GM12878 (cell line): Measurements from ENCODE around the gene HOXB1. TPM values are rescaled to one million over a fixed set of nuclear protein-coding genes. Genes with fewer than 3 reads are reported as not detected.

Experiments
- ATAC-seq: fragments of 200-7000 bp; cut with Tn5 transposase; 3 replicates; pipeline ENCODE4 v1.9.1; 2020; ENCODE audit warnings: mild to moderate bottlenecking, moderate library complexity
- BruUV-seq: library from RNA; stranded (reverse); fragments of 400-500 nt; replicated peaks from 2 replicates; lab custom pipeline; 2021; lab: Mats Ljungman, UMichigan
- CTCF ChIA-PET: fragments of 300-600 bp; sonication (Branson Sonifier 250); formaldehyde crosslinking; extraction: SDS; loops from one replicate; lab custom pipeline; 2021; ENCODE audit warnings: inconsistent platforms; lab: Yijun Ruan, JAX
- POLR2A ChIA-PET: fragments of 350-600 bp; formaldehyde crosslinking; extraction: SDS; loops from one replicate; lab custom pipeline; 2021; ENCODE audit warnings: inconsistent platforms; lab: Charles Lee
- RAD21 ChIA-PET: fragments of 300-600 bp; sonication (Branson Sonifier 250); formaldehyde crosslinking; loops from one replicate; lab custom pipeline; 2023; ENCODE audit warnings: antibody characterized with exemption; ENCODE audit not compliant: unreplicated experiment; lab: Charles Lee
- SMC1A ChIA-PET: fragments of 300-600 bp; sonication (Branson Sonifier 250); formaldehyde crosslinking; loops from one replicate; lab custom pipeline; 2023; ENCODE audit not compliant: unreplicated experiment, uncharacterized antibody; lab: Charles Lee
- DNase-seq: peaks from one replicate; pipeline ENCODE4 v3.0.0-alpha.2; 2011; ENCODE audit warnings: low read depth, low spot score
- FAIRE-seq: peaks from 3 replicates; lab custom pipeline; 2011; peaks lifted over from hg19 to GRCh38; lab: Jason Lieb, UNC
- H2AFZ ChIP-seq: 2 replicates; pipeline ENCODE4 v1.6.0; 2011; ENCODE audit warnings: low read depth, low read length, control low read depth; ENCODE audit not compliant: control insufficient read depth
- H3K27ac ChIP-seq: 2 replicates; pipeline ENCODE4 v1.5.1; 2011; ENCODE audit warnings: control low read depth; ENCODE audit not compliant: control insufficient read depth, insufficient read depth
- H3K27me3 ChIP-seq, 2 experiments: replicated peaks in 1 of 2; 2 replicates each; pipeline versions ENCODE4 v1.6.0 to v1.6.1; 2011; ENCODE audit warnings: low read length in 1 of 2; ENCODE audit not compliant: control insufficient read depth in 2 of 2, insufficient read depth in 2 of 2
- H3K36me3 ChIP-seq, 2 experiments: 2 replicates each; pipeline ENCODE4 v1.5.1; 2011; ENCODE audit warnings: low read length in 1 of 2; ENCODE audit not compliant: control insufficient read depth in 2 of 2, insufficient read depth in 2 of 2
- H3K4me1 ChIP-seq: 2 replicates; pipeline ENCODE4 v1.6.1; 2011; ENCODE audit warnings: mild to moderate bottlenecking, low read length, moderate library complexity, mixed read lengths; ENCODE audit not compliant: control insufficient read depth, insufficient read depth
- H3K4me2 ChIP-seq: 2 replicates; pipeline ENCODE4 v1.6.0; 2011; ENCODE audit warnings: control low read depth; ENCODE audit not compliant: control insufficient read depth, insufficient read depth
- H3K4me3 ChIP-seq: fragments of 200-600 bp; sonication (generic); 2 replicates; pipeline ENCODE4 v1.5.1; 2016
- H3K79me2 ChIP-seq: 2 replicates; pipeline ENCODE4 v1.6.0; 2011; ENCODE audit warnings: low read length; ENCODE audit not compliant: control insufficient read depth, insufficient read depth
- H3K9ac ChIP-seq: 2 replicates; pipeline ENCODE4 v1.8.0; 2011; ENCODE audit warnings: low read length, control low read depth, mixed read lengths; ENCODE audit not compliant: control insufficient read depth, insufficient read depth
- H3K9me3 ChIP-seq: replicated peaks from 3 replicates; pipeline ENCODE4 v1.5.1; 2011; ENCODE audit warnings: mild to moderate bottlenecking, low read length; ENCODE audit not compliant: control insufficient read depth, insufficient read depth
- H4K20me1 ChIP-seq: 2 replicates; pipeline ENCODE4 v1.6.0; 2011; ENCODE audit not compliant: control insufficient read depth, insufficient read depth
- E2F8 ChIP-seq: fragments of 450-650 bp; IDR thresholded peaks from 2 replicates; pipeline ENCODE4 v1.6.1; 2018; ENCODE audit warnings: mild to moderate bottlenecking, low read depth, moderate library complexity; ENCODE audit not compliant: partially characterized antibody
- RELA ChIP-seq: fragments of 450-650 bp; IDR thresholded peaks from 2 replicates; pipeline ENCODE4 v1.8.0; 2014; ENCODE audit warnings: borderline replicate concordance; ENCODE audit not compliant: partially characterized antibody
- SKIL ChIP-seq: fragments of 450-650 bp; IDR thresholded peaks from 2 replicates; pipeline ENCODE4 v1.6.1; 2017; ENCODE audit warnings: mild to moderate bottlenecking, low read depth, inconsistent platforms; ENCODE audit not compliant: poor library complexity, severe bottlenecking
- YBX1 ChIP-seq: fragments of 450-650 bp; IDR thresholded peaks from 2 replicates; pipeline ENCODE4 v1.6.1; 2016; ENCODE audit warnings: antibody characterized with exemption
- ZBTB4 ChIP-seq: fragments of 450-650 bp; formaldehyde crosslinking; IDR thresholded peaks from 2 replicates; pipeline ENCODE4 v1.4.0; 2022; ENCODE audit warnings: mild to moderate bottlenecking, moderate library complexity
- WGBS: methylation state at CpG from one replicate; pipeline ENCODE4 v1.1.6; 2016; ENCODE audit warnings: low lambda C conversion rate; ENCODE audit not compliant: insufficient replicate concordance, insufficient coverage; ENCODE audit errors: missing lambda C conversion rate; 5-methylcytosine and 5-hydroxymethylcytosine counted together
- in situ Hi-C: fragments of 300-500 bp; cut with MboI; formaldehyde crosslinking; loops from 9 replicates; pipeline ENCODE4 v1.14.3; 2018; ENCODE audit warnings: mixed read lengths
- intact Hi-C: fragments of 100-400 bp; cut with micrococcal nuclease; formaldehyde crosslinking; loops from one replicate; pipeline ENCODE4 v1.14.2; 2022; ENCODE audit not compliant: unreplicated experiment
- polyA plus RNA-seq, 11 experiments: library from polyadenylated mRNA; depleted of rRNA in 4 of 11; unstranded in 6 of 11; stranded (reverse) in 5 of 11; fragments of >200 nt; fragmentation: Nextera tagmentation in 4 of 11; fragmentation: Illumina TruSeq in 1 of 11; extraction: Ambion mirVana in 4 of 11; extraction: Trizol in 1 of 11; gene quantifications; 1 replicate in 1 of 11; 2 replicates in 10 of 11; pipeline versions ENCODE4 v1.2.1 to v1.2.3, GENCODE V29; 2011 to 2016; ENCODE audit warnings: inconsistent platforms in 2 of 11, missing spikeins in 2 of 11, low read depth in 1 of 11
- total RNA-seq, 4 experiments: library from RNA; depleted of rRNA in 3 of 4; stranded (reverse); fragments of >200 nt in 3 of 4; fragmentation: Illumina TruSeq in 1 of 4; extraction: Trizol in 1 of 4; gene quantifications; 2 replicates each; pipeline versions ENCODE4 v1.2.1 to v1.2.3, GENCODE V29; 2013 to 2021

HOXB1 gene
- total and polyA plus RNA-seq, 10 of the 15 experiments (the other 5 are each of a cell fraction or from before 2014, with no cell fraction given) = not detected

- intact Hi-C loops = loop anchor here (2.0 kb wide), 1 partner anchor 32 kb away; no protein-coding TSS in a partner anchor
- POLR2A ChIA-PET = interaction anchor here (1.5 kb wide), 1 partner anchor 38 kb away, joined by 3 read pairs; no protein-coding TSS in a partner anchor
- SMC1A ChIA-PET = interaction anchor here (0.8 to 2.1 kb wide), 7 partner anchors 10 to 158 kb away, joined by 3 to 9 read pairs (median 6); no protein-coding TSS in a partner anchor
Observed at GRCh38 chr17:48510381-48510760, 20.4 kb downstream of the HOXB1 start.

More at GRCh38 chr17:48510381-48510760, 20.4 kb downstream of the HOXB1 start:
- H3K27ac ChIP-seq = peak overlapping the region; percentile 50; the same call in 1 of the 2 replicates
- H3K36me3 ChIP-seq = no peaks in the 10 kb centered on the region
- no peak overlapping the region for H3K9ac ChIP-seq
- no TSS peak for BruUV-seq
- H3K27me3 ChIP-seq = no peaks in the 10 kb centered on the region
- H3K4me1 ChIP-seq = peaks cover 59% of the 10 kb centered on the region
- DNase-seq (no peak), FAIRE-seq (no peak), ATAC-seq (no peak)
- no peak overlapping the region for H3K4me2 ChIP-seq
- H3K79me2 ChIP-seq = no peaks in the 10 kb centered on the region
- ChIA-PET RAD21 (interaction anchor here (1.7 kb wide), 1 partner anchor 31 kb away, joined by 9 read pairs; no protein-coding TSS in a partner anchor), CTCF (interaction anchor here (0.9 to 1.2 kb wide), 2 partner anchors 21 to 73 kb away, joined by 3 read pairs; no protein-coding TSS in a partner anchor)
- H3K4me3 ChIP-seq = peak overlapping the region; percentile 18; the same call in 1 of the 2 replicates
- TF ChIP-seq YBX1 (no peak), RELA (no peak), ZBTB4 (CRISPR knock-in tag) (no peak), E2F8 (no peak), SKIL (no peak)
- H2AFZ ChIP-seq = no peak overlapping the region
- no peaks in the 10 kb centered on the region for H4K20me1 ChIP-seq
- H3K9me3 ChIP-seq = no peaks in the 10 kb centered on the region
- in situ Hi-C loops = no loop called here
- 100% methylated on average over 2 of the region's 2 CpGs for WGBS
